GM19239 (cell line): ENCODE data around the gene RALGDS.
"Not testable (repeated sequence)": the region's sequence is repeated elsewhere in the genome, so short reads cannot be mapped to it uniquely, and the experiment has no call there.

Experiments
- DNase-seq: peaks from one replicate; pipeline ENCODE4 v3.0.0; 2011; ENCODE audit warnings: low spot score; ENCODE audit not compliant: insufficient read length
- FAIRE-seq: peaks from 2 replicates; lab custom pipeline; 2011; peaks lifted over from hg19 to GRCh38; lab: Jason Lieb, UNC

The RALGDS gene

GRCh38 chr9:133121198-133121914 lies at the start of gene RALGDS:
Gene RALGDS, minus strand, starts transcription at chr9:133121240. Its CDS starts 86 bp downstream, at chr9:133121154.
- DNase-seq (peak; percentile 96), FAIRE-seq (peak; percentile 60)

- FAIRE-seq (no peak), DNase-seq (no peak)
These were observed 49.7 kb upstream of the RALGDS start for GRCh38 chr9:133170716-133171115.

DNA sequence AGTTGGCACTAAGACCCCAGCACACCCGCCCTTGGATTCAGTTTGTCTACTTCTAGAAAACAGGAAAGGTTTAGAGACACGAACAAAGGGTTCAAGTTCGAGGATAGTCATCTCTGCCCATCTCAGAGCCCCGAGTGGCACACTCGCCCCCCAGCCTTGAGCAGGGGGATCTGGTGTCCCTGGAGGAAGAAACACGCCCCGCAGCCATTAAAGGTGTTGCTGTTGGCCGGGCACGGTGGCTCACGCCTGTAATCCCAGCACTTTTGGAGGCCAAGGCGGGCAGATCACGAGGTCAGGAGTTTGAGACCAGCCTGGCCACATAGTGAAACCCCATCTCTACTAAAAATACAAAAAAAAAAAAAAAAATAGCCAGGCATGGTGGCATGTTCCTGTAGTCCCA lies 48.6 kb upstream of the RALGDS start:
- DNase-seq, FAIRE-seq: not testable (repeated sequence)

DNA sequence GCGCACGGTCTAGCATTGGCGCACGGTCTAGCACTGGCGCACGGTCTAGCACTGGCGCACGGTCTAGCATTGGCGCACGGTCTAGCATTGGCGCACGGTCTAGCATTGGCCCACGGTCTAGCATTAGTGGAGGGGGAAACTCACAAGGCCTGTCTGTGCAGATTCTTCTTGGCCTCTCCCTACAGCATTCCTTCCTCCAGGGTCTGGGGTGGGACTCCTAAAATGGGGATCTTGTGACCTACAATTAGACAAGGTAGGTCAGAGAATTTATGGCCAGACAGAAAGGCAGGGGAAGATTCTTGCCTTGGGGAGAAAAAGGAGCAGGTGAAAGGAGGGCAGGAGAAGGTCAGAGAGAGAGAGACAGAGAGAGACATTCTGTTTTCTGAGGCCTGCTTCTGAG lies 48.1 kb upstream of the RALGDS start:
- DNase-seq (no peak), FAIRE-seq (no peak)

GRCh38 chr9:133168432-133168831 lies 47.4 kb upstream of the RALGDS start:
- FAIRE-seq = no peak
- no peak for DNase-seq

DNA sequence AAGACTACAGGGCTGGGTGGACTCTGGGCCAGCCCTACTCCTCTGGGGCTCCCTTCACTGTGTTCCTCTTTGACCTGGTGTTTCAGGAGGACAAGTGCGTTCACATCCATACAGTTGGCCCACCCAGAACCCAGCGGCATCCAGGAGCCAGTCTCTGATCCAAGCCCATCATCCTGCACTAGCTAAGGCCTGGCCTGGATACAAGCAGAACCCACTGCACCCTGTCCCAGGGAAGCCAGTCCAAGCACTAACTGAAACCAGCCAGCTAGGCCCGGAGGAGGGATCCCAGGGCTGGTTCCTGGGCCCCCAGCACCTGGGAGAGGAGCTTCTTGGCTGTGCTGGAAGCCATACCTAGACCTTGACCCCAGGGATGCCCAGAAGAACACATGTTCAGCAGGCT lies 46.7 kb upstream of the RALGDS start:
- DNase-seq = no peak
- no peak for FAIRE-seq

DNA sequence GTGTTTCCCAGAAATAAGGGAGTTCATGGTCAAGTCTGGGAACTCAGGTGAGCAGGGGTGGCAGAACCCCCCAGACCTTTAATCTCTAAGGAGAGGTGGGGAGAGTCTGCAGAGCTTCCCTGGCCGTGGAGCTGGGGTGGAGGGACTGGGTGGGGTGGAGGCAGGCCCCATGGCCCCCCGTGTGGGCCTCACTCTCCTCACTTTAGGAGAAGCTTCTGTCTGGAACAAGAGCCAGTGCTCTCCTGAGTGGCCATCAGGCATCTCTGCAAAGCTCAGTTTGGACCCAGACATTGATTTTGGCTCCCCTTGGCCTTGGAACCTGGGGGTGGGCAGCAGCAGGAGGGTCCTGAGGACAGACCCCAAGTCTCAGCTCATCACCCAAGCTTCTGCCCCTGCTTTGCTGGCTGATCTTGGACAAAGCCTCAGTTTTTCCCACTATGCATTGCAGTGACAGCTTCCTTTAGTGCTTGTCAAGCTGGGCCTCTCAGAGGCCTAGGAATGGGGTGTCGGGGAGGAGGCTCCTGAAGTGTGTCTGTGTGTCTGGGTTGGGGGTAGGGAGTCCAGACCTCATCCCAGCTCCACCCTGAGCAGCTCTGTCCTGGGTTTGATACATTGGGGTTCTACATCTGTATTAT lies 46.2 kb upstream of the RALGDS start:
- DNase-seq (no peak), FAIRE-seq (no peak)

- DNase-seq (no peak), FAIRE-seq (no peak)
These were observed 45.4 kb upstream of the RALGDS start for GRCh38 chr9:133166392-133166791.

GRCh38 chr9:133165452-133165730 lies 44.4 kb upstream of the RALGDS start:
- DNase-seq = no peak
- no peak for FAIRE-seq

- no peak for DNase-seq
- no peak for FAIRE-seq
These were observed 43.2 kb upstream of the RALGDS start for GRCh38 chr9:133164191-133164590.

DNA sequence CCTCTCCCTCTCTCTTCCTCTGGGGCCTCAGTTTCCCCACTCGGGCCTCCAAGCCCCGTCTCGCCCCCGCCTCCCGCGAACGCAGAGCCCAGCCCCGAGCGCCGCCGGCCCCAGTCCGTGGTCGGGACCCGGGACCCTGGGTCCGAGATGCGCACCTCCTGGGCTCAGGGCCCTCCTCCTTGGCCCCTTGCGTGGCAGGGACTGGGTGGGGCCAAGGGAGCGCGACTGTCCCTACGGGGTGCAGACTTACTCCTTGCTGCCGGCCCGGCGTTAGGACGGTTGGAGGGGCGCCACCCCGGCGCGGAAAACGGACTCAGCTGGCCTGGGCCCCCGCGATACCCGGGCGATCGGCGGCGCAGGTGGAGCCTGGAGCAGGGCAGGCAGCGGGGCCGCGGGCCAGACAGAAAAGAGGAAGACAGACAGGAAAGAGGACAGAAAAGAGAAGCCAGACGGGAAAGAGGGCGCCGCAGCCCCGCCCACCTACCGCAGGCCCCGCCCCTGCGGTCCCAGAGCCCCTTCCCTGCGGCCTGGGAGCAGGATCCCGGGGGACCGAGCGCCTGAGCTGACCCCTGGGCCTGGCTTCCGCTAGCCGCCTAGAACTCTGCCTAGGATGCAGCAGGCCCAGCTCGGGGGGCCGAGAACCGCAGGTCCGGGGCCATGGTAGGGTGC lies 42.6 kb upstream of the RALGDS start, which contains the start of gene GBGT1:
Gene GBGT1, minus strand, starts transcription at position 411 of the 669 bp plus-strand sequence. CDS start 1,502 bp downstream, outside the sequence.
- DNase-seq = peak; percentile 65
- peak; percentile 66 for FAIRE-seq

DNA sequence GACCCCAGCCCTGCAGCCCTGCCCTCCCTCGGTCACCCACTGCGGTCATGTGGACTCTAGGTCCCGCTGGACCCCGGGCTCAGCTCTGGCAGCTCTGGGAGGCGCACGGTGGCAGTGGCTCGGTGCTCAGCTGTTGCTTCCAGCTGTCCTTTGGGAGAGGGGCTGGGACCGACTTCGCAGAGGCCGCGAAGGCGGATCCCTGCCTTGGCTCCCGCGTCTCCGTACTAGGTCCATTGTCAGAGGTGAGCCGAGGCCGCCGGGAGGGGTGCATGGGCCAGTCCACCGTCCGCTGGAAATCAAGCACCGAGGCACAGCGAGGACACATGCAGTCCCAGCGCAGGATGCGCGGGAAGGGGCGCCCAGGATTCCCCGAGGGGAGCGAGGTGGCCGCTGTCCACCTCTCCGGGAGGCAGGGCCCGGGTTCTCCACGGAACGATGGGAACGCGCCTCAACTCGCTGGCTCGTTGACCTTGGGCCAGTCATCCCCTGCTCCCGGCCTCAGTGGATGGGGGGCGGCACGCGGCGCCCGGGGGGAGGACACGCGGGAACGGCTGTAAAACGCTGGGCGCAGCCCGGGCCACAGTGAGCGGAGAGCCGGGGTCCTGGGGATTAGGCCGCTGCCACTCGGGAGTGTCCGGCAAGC lies 41.9 kb upstream of the RALGDS start:
- no peak for FAIRE-seq

DNA sequence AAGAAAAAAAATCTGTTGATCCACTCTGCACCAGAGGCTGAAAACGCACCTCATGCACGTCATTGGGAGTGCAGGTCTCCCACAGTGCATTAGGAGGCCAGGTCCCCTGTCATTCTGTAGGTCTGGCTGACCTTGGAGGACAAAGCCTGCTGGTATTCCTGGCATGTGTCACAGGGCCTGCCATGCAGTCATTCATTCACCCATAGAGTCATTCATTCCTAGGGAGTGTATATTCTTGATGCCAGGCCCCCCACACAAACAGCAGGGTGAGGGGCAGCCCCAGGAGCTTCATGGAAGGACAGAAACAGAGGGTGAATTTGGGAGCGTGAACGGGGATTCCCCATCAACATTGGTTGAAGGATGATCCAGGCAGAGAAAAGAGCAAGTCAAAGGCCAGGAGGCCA lies 40.5 kb upstream of the RALGDS start:
- FAIRE-seq (no peak), DNase-seq (no peak)

More for the DNA sequence above, 41.9 kb upstream of the RALGDS start:
- no peak for DNase-seq

DNA sequence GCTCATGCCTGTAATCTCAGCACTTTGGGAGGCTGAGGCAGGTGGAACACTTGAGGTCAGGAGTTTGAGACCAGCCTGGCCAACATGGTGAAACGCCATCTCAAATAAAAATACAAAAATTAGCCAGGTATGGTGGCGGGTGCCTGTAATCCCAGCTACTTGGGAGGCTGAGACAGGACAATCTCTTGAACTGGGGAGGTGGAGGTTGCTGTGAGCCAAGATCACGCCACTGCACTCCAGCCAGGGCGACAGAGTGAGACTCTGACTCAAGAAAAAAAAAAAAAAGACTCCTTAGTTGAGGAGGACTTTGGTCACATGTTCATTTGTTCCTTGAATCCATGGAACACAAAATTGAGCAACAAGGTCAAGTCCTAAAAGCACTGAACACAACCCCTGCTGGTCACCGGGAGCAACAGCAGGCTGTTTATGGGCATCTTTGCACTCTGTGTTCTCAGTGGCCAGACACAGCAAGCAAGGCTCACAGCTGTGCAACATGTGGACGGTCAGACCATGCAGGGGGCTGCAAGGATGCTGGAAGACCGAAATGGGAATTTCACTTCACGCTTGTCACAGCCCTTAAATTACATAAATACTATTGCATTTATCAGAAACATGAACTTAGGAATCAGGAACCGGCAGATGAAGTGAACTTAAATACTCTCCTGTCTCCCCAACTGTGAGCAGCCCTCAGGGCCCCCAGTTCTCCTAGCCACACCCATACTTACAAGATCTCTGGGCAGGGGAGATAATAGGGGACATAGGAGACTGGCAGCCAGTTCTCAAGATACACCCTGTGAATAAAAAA lies 39.9 kb upstream of the RALGDS start:
- FAIRE-seq (peak; percentile 98), DNase-seq (peak; percentile 76)

- FAIRE-seq = no peak
- no peak for DNase-seq
These were observed 37.7 kb upstream of the RALGDS start for GRCh38 chr9:133158695-133159094.

GRCh38 chr9:133155156-133155555 lies 34.1 kb upstream of the RALGDS start:
- no peak for DNase-seq
- FAIRE-seq = no peak

- DNase-seq = no peak
- FAIRE-seq = no peak
These were observed 33.3 kb upstream of the RALGDS start for GRCh38 chr9:133154097-133154989.

- FAIRE-seq (no peak), DNase-seq (no peak)
These were observed 32.4 kb upstream of the RALGDS start for GRCh38 chr9:133153227-133154096.
